Retinal pigment epithelial cell (primary cell): ENCODE results near the gene FTCD.

Experiments
- DNase-seq: peaks from one replicate; pipeline ENCODE4 v3.0.0-alpha.2; 2010; ENCODE audit warnings: low read depth
- H3K4me3 ChIP-seq: 2 replicates; pipeline ENCODE4 v1.5.1; 2011; ENCODE audit warnings: mild to moderate bottlenecking, low read length, control low read depth, moderate library complexity
- CTCF ChIP-seq: conservative IDR thresholded peaks from 2 replicates; pipeline ENCODE4 v1.5.1; 2011; ENCODE audit warnings: low read depth, low read length, control low read depth, inconsistent platforms

Gene FTCD

GRCh38 chr21:46117586-46118315, 37.6 kb downstream of the FTCD start:
- H3K4me3 ChIP-seq: no peak overlapping the region
- TF ChIP-seq CTCF: no peak
- no peak for DNase-seq

- no peak for DNase-seq
- no peak overlapping the region for H3K4me3 ChIP-seq
- TF ChIP-seq CTCF: no peak
These were observed 38.4 kb downstream of the FTCD start for GRCh38 chr21:46116776-46117585.

- no peak for TF ChIP-seq CTCF
- H3K4me3 ChIP-seq: no peak overlapping the region
- no peak for DNase-seq
These were observed 39.1 kb downstream of the FTCD start for GRCh38 chr21:46116189-46116775.

- no peak for DNase-seq
- H3K4me3 ChIP-seq: no peak overlapping the region
- no peak for TF ChIP-seq CTCF
These were observed 39.8 kb downstream of the FTCD start for GRCh38 chr21:46115441-46116188.

GRCh38 chr21:46114963-46115362, 40.4 kb downstream of the FTCD start:
- no peak overlapping the region for H3K4me3 ChIP-seq
- no peak for TF ChIP-seq CTCF
- no peak for DNase-seq

GRCh38 chr21:46113497-46114176, 41.7 kb downstream of the FTCD start:
- DNase-seq: no peak
- no peak overlapping the region for H3K4me3 ChIP-seq
- no peak for TF ChIP-seq CTCF
